Thyroid gland (tissue), 4 donors: ENCODE results near the gene KDM5B.

Experiments used
- POLR2A ChIP-seq, 2 donors: fragments of 450-650 bp; IDR thresholded peaks; one replicate each; pipeline ENCODE4 v1.6.1; 2017; ENCODE audit warnings: antibody characterized with exemption in 2 of 2, mild to moderate bottlenecking in 2 of 2, moderate library complexity in 1 of 2
- TF ChIP-seq, protein P1 (sequence below), 6 experiments: fragments of 200-600 bp in 3 of 6; fragments of 450-650 bp in 3 of 6; sonication (generic) in 3 of 6; IDR thresholded peaks; one replicate each; pipeline ENCODE4 v1.5.1; 2016 to 2019; ENCODE audit warnings: antibody characterized with exemption in 6 of 6, mild to moderate bottlenecking in 2 of 6, inconsistent platforms in 1 of 6, moderate library complexity in 1 of 6

GRCh38 chr1:202704601-202705000 lies 103.6 kb downstream of the KDM5B start:
- TF ChIP-seq, protein P1, sequence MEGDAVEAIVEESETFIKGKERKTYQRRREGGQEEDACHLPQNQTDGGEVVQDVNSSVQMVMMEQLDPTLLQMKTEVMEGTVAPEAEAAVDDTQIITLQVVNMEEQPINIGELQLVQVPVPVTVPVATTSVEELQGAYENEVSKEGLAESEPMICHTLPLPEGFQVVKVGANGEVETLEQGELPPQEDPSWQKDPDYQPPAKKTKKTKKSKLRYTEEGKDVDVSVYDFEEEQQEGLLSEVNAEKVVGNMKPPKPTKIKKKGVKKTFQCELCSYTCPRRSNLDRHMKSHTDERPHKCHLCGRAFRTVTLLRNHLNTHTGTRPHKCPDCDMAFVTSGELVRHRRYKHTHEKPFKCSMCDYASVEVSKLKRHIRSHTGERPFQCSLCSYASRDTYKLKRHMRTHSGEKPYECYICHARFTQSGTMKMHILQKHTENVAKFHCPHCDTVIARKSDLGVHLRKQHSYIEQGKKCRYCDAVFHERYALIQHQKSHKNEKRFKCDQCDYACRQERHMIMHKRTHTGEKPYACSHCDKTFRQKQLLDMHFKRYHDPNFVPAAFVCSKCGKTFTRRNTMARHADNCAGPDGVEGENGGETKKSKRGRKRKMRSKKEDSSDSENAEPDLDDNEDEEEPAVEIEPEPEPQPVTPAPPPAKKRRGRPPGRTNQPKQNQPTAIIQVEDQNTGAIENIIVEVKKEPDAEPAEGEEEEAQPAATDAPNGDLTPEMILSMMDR (IDR thresholded peaks at IDR 0.05): no peak
- no peak for TF ChIP-seq POLR2A (IDR thresholded peaks at IDR 0.05)
